DMS153 treated with DMSO at 0.1 percent for 48 hours (cell line): Measurements from ENCODE around the gene PTPRM.

Experiments
- DNase-seq: peaks from one replicate; lab custom pipeline; 2025; ENCODE audit not compliant: unreplicated experiment; lab: John Stamatoyannopoulos, UW

PTPRM gene

DNA sequence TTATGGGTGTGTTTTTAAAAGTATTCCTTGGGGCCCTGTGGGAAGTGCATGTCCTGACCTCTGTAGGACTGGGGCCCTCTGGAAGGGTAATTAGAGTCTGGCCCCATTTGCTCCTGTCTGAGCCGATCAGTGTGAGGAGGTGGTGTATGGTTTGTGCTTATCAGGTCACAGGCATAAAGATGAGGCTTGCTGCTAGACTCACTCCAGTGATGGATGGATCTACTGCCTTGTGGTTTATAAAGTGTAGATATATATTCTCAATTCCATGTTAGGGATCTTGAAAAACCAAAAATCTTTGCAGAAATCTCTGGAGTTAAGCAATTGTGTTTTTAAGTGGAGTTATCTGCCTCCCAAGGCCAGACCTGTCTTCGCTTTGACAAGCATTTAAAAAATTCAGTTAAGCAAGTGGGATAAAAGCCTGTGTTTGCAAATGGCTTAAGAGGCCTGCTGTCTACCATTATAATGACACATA lies 182.4 kb downstream of the PTPRM start:
- no peak for DNase-seq

DNA sequence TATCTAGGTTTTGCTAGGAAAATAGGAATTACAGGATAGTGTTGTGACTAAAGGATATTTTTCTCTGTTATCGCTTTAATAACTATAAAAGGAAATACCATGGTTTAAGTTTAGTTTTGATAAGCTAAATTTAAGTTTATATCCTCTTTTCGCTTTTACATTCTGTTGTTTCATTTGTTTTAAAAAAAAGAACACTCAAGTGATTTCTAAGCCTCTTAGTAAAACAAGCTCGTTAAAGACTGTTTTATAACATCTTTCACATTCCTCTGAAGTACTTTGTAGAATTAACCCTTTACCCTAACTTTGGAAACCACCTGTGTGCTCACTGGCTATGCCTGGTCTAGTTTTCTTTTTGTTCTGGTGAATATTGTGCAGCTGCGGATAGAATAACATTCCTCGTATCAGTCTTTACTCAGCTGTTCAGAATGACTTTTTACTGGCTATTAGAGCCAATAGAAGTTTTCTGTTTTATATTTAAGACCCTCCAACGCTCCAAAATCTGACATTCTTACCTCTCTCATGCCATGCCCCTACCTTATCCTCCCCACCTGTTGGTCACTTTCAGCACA lies 183.1 kb downstream of the PTPRM start:
- no peak for DNase-seq

DNA sequence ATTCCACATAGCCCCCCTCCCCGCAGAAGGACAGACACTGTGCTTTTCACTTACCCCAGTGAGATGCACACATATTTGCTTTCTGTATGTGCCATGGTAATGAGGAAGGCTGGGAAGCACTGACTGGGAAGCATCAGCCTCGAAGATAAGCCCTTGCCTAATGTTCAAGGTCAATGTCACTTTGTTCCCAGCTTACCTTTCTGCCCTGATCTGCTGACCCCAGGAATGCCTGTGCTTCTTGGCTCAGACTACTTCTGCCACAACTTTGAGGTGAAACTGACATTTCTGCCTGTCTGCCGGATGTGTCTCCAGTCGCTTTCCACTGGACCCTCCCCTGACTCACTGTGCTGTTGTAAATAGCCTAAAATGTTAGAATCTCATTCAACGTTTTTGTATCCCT lies 183.8 kb downstream of the PTPRM start:
- DNase-seq = no peak

DNA sequence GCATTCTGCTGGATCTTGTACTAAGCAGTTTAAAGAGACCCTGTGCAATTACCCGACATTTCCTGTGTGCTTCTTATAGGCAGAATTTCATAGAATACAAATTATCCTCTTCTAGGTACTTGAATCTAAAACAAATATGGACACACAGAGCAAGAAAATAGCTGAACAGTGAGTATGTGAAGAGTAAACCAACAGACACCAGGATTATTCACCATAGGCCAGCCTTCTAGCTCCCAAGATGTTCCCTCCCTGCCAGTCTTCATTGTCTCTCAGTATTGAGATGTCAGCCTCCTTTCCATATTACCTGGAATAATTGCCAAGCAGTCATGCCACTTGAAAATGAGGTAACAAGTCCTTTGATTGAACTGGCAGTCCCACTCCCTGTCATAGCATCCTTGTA lies 187.1 kb downstream of the PTPRM start:
- DNase-seq = no peak

DNA sequence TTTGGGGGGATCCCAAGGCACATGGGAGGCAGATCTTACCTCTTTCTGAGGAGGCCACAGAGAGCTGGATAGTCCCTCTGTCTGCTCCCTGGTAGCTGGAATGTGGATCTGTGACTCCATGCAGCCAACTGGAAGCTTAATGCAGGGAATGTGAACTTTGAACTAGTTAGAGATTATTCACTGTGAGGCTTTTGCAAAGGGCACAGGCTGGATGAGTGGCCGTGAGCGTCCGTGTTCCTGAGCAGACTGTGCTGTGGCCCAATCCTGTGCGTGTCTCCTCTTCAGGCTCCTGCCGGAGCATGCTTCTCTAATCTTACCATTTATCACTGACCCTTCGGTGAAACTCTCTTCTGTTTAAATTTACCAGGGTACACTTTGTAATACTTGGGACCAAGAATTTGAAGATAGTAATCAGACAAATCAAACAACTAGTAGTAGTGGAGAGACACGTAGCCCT lies 187.6 kb downstream of the PTPRM start:
- DNase-seq = no peak

DNA sequence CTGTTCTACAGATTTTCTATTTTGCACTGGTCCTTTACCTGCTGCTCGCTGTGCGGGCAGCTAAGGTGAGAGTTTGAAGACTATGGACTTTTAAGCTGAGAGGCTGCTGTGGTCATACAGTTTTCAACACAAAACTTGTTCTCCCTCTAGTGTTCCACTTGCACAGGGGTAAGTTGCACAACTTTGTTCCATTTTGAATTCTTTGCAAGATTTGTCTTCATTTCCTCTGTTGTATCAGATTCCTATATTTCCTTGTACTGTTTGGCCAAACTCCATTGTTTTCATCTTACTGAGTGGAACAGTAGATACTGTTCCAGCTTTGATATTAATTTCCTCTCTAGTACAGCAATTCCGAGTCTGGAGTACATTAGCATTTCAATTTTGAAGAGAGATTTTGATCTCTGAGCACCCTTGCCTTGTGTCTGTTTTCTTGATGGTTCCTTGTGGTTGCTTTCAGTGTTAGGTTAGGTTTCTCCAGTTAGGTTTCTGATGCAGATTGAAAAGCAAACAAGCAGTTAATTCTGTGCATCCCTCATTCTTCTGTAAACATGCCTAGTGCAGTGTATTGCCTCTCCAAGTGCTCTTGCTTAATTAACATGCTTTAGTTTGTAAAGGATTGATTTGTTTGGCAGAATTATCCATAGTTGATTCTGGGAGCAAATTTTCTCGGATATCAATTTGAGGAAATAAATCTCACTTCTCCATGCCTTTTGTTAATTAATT lies 188.8 kb downstream of the PTPRM start:
- no peak for DNase-seq

DNA sequence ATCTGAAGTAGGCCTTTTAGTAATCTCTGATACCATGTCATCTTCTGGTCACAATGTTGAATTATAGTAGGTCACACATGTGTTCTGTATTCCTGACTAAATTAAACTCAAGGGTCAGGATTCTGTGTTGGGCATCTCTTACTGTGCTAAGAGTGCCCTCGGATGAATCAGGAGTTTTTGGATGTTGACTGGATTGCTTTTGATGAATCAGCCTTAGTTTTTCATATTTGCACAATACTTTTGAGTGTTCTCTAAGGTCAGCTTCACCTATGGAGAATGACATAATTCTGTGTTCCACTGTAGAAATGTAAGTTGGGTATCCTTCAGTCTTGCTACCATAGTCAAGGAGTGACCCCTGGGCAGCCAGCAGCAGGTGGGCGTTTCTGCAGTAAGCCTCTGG lies 190.1 kb downstream of the PTPRM start:
- DNase-seq = no peak

DNA sequence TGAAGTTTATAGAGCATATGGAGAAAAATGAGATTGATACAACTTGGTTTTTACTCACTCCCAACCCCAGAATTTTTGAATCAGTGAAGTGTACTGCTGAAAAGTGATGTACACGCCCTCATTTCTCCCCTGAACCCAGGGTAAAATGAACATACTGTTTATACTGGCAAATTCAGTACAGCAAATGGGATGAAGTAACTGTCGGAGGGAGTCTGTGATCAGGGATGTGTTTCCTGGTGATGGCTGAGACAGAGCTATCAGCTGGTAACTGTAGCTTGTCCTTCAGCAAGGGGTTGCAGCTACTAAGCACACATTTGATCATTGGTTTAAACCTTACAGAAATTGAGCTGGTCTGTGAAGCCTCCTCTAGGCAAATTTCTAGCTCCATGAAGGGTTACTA lies 191.6 kb downstream of the PTPRM start:
- DNase-seq = no peak

DNA sequence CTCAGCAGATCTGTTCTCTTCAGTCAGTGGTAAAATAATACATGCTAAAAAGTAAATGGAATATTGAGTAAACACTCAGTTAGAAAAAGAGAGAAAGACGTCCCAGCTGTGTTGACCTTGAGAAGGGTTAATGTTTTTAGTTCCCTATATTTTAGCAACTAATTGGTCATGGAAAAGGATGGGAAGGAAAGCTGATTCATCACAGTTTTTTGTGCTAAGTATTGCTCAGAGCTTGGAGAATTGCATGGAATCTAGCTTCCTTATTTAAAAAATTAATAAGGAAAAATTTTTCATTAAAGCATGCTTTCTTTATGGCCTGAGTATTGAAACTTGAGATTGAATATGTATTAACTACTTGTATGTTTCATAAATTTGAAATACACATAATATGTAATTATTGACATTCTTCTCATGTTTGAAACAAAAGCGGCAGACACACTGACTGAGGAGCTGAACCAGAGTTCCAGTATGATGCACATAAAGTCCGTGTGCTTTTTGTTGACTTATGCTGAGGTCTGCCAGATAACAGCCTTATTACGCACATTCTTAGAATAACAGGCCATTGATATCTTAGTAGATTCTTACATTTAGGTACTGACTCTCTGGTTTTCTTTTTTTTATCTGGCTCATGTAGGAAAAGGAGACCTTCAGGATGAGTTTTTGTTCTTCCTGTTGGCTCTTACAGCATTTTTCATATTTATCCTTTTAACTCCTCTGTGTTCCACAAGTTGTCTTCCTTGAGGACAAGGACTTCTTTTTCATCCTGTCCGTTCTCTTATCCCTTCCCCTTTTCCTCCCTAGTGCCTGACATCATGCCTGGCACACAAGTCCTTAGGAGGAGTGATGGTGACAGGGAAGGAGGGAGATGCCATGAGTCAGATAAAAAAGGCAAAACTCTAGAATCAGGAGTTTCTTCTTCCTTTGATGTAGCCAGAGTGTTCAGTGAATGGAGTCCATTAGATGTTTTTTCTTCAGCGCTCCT lies 194.1 kb downstream of the PTPRM start:
- no peak for DNase-seq

DNA sequence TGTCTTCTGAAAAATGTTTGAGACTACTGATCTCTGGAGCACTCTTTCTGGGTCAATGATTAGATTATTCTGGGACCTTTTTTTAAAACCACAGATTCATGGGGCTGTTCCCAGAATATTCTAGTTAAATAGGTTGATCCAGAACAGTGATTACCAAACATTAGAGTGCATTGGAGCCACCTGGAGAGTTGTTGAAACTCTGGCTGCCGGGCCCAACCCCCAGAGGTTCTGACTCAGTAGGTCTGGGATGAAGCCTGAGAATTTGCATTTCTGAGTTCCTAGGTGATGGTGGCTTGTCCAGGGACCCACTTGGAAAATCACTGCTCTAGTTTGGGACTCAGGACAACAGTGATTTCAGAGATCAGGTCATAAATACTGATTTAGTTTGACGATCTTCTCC lies 197.3 kb downstream of the PTPRM start:
- no peak for DNase-seq

DNA sequence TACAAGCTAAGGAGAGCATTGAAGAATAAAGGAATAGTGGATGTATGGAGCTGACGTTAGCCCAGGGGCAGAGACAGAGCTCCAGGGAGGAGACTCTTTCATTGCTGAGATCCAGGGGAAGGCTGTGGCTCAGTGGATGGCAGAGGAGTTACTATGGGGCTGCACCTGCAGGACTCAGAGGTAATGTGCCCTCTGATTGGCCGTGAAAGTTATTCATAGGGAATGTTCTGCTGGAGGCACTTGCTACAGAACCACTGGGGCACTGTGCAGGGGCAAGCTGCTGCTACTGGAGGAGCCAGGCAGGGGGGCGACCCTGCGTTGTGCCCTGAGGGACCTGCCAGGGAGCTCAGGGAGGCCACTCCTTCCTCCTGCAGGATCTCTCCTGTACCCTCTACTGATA lies 199.2 kb downstream of the PTPRM start:
- DNase-seq = no peak

DNA sequence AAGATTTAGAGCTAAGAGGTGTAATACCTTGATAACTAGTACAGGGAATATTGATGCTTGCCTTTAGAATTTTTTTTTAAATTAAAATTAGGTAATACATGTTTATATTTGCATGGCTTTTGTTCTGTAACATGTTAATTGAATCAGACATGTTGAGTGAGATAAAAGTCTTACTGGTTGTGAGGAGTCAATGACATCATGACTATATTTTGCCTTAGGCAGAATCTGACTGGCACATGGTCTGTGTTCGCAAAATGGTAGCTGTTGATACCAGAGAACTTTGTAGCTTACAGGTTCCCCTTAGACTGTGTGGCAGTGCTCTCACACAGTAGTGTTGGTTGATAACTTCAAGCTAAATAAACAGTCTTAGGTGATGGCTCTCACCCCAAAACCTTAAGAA lies 199.7 kb downstream of the PTPRM start:
- no peak for DNase-seq

DNA sequence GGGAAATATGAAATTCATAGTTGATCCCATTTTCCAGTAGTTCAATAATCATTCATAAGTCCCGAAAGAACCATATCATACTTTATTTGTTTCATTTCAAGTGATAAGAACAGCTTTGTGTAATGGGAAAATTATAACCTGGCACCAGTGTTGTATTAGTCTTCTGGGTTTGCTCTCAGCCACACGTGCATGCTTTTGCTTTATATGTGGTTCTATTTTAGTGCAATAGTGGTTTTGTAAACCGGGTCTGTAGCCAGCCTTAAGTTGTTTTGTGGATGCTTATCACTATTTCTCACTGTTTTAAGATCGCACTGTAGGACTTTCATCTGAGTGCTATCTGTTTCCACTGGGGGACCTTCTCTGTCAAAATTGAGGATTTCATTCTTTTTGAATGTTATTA lies 203.8 kb downstream of the PTPRM start:
- no peak for DNase-seq

DNA sequence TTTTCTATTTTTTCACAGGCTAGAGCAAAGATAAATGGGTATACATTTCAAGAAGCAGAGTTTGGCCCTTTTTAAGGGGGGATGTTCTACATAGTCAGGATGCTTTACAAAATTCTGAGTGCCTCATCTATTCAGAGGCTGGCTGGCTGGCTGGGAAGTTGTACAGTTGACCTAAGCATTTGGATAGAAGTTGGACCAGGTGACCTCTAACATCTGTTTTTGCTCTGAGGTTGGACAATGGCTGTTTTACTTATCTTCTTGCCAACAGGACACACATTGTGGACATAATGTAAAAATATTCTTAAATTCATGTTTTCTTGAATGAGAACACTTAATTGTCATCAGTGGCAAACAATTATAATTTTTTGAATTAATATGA lies 205.4 kb downstream of the PTPRM start:
- DNase-seq = no peak

DNA sequence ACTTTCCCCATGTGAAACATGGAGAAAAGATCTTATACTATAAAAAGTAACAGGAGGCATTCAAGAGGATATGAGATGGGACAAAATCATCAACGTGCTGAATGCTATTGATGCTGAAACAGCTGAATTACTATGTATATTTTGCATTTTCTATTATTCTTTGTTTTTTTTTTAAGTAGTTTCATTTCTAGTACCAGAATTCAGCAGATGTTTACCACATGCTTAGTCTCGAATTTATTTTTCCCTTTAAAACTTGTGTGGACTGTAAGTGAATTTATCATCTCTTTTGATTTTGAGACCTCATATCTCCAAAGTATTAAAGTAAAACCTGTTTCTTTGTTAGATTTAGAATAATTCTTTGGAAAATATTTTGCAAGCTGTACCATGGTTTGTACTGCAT lies 205.8 kb downstream of the PTPRM start:
- no peak for DNase-seq

DNA sequence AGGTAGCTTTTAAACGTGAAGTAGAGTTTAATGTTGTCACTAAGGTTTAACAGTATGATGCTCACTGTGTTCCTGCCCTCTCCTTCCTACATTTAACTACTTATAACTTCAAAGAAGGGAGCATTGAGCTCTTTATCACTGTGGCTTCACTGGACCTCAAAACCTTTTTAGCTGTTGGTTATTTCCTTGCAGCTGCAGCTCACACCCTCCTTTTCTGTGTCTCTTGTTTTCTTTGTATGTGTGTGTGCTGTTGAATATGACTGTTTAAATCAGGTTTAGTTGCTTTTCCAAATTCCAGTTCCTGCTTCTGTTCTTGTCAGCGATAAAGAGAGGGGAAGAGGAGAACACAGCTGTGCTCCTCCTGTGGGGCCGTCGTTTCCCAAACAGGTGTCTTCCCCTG lies 208.0 kb downstream of the PTPRM start:
- DNase-seq = no peak

DNA sequence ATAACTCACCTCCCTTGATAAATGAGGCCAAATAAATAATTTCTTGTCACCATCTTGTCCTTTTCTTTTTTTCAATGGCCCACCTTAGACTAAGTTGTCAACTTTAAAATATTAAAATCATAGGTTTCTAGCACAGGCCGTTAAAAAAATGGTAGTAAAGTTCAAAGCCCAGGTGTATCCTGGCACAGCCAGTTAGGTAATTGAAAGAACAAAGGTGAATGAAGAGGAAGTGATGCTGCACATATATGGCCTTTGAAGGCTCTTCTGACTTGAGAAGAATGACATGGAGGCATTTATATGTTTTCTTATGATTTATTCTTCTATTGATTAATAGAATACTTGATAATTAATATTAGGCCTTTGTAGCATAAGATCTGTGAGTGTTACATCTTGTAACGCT lies 208.7 kb downstream of the PTPRM start:
- no peak for DNase-seq

DNA sequence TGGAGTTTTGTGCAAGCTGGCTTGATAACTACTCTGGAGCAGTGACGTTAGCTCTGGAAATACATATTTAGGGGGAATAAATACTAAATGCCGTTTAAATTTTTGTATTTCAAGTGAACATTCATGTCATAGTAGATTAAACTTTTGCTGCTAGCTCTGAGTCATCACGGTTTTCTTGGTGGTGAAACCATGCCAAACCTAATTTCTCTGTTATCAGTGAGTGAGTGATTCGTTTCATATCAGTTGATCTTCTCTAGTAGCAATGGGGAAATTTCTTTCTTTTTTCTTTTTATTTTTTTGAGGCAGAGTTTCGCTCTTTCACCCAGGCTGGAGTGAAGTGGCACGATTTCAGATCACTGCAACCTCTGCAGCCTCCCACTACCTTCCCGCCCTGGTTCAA lies 211.1 kb downstream of the PTPRM start:
- DNase-seq = no peak

DNA sequence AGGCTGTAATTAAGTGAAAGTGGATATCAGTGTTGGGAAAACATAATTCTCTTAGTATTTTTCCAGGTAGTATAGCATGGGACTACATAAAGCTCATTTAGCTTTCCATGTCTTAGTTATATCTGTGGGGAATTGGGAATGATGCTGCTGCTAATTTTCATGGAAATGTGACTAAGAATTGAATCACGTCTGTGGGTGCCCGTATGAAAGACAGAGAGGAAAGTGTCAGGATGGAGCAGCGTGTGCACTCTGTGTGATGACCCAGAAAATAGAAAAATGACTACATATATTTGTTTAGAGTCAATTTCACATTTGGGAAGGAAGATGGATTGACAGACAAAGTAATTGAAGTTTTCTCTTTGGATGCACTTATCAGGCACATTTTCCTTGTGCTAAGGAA lies 212.1 kb downstream of the PTPRM start:
- DNase-seq = no peak

DNA sequence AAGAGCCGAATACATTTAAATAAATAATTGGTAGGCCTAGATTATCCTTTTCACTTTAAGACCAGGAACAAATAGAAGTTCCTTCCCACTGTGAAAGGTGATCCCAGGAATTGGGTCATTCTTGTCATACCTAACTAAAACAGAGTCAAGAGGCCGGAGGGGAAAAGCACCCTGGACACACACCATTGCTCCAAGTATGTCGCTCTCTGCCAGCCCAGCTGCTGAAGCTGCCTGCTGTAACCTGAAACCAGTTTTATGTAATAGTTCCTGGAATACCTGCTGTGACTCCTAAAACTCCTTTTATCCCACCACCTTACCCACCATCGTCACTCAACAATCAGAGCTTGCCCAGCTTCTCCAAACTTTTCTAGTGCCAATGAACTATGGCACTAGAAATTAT lies 217.1 kb downstream of the PTPRM start:
- no peak for DNase-seq

DNA sequence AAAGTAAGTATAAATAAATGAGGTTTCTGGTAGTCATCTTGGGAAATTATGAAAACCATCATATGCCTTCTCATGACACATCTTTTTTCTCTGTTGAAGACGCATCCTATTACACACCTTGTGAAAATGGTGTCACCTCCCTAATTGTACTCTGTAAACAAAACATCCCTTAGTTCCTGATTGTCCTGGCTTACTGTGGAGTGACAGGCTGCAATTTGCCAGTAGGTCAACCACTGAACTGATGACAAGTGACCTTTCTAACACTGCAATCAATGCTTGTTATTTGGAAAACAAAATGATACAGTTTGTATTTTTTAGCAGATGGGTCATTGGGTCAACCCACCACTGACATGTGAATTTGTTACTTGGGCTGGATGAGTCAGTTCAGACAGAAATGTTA lies 219.5 kb downstream of the PTPRM start:
- DNase-seq = no peak

DNA sequence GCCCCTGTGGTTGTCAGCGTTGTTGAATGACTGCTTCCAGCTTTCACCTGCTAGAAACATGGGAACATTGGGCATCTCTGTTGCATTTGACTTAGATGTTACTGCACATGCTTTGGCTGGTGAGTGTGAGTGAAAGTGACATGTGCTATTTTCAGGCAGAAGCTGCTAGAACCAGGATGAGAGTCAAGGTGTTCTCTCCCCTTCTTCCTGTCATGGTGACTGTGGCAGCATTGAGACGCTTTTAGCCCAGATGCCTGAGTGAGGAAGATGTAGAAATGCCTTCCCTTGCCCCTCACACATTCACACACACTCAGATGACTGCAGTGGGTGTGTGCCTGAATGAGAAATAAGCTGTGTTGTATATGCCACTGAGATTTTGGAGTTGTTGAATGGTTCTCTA lies 220.2 kb downstream of the PTPRM start:
- no peak for DNase-seq
